HG02943 (cell line): ENCODE results near the gene PNKD.
"Not testable (repeated sequence)": the region's sequence is repeated elsewhere in the genome, so short reads cannot be mapped to it uniquely, and the experiment has no call there.

ENCODE experiments used
- ATAC-seq: cut with Tn5 transposase; IDR thresholded peaks from one replicate; pipeline ENCODE4 v1.9.1; 2021; ENCODE audit warnings: mild to moderate bottlenecking, low read depth, moderate library complexity; ENCODE audit not compliant: unreplicated experiment

PNKD gene

DNA sequence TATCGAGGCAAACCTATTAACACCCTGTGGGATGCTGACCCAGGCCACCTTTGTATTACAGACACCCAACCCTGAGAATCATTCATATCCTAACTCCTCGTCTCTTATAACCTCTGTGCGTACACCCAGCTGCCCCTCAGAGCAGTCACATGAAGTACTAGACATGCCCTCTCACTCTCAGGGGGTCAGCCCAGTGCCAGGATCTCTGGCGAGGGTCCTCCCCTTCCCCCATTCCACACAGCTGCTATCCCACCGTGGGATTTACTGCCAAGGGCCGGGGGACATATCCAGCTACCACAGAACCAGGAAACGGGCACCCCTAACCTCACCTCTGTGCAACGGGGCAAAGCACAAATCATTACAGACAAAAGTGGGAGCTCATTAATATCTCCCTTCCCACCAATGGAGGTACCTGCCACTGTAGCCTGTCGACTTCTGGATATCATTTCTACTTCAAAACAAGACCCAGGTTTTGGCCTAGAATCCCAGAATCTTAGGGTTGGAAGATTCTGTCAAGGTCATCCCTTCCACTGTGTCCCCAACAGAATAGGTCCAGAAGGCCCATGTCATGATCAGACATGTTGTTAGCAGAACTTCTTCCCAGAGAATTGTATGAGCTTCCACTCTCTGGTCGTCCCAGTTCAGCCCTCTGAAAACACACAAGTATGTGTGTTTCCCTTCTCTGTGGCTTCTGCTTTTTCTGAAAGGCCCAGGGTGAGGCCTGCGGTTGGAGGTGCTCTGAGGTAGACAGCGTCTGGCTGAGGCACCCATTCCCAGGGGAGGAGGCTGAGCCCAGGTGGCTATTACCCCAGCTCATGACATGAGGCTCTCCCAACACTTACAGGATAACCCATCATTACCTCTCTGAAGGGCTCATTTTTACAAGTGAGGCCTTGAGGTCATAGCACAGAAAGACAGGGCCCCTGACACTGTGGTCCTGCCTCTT is 20.3 kb downstream of the PNKD start:
- peak; percentile 54 for ATAC-seq

DNA sequence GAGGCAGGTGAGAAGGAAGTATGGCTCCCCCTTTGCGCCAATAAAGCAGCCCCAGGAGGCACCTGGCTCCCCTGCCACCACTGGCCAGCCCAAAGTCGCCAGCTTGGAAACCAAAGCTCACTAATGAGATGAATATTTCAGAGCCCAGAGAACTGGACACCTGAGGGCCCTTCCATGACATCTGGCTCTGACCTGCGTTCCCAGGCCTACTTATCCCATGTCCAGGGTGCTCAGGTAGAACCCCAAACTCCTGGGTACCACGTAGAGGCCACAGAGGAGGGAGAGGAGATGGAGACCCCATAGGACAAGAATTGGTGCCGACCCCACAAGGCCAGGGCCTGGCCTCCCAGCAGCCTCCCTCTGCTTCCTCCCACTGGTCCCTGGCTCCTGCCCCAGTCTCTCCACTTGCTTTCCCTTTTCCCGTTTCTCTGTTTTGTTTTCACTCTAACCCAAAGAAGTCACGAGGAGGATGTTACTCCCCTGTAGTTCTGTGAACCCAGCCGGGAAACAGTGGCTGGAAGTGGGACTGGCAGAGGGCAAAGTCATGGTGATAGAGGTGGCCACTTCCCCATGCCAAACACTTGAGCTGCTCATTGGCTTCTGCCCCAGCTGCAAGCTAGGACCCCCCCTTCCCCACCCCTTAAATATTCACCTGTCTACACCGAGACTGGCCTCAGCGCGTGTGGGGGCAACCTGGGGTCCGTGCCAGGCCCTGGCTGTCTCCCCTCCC is 21.2 kb downstream of the PNKD start:
- ATAC-seq, result no peak

DNA sequence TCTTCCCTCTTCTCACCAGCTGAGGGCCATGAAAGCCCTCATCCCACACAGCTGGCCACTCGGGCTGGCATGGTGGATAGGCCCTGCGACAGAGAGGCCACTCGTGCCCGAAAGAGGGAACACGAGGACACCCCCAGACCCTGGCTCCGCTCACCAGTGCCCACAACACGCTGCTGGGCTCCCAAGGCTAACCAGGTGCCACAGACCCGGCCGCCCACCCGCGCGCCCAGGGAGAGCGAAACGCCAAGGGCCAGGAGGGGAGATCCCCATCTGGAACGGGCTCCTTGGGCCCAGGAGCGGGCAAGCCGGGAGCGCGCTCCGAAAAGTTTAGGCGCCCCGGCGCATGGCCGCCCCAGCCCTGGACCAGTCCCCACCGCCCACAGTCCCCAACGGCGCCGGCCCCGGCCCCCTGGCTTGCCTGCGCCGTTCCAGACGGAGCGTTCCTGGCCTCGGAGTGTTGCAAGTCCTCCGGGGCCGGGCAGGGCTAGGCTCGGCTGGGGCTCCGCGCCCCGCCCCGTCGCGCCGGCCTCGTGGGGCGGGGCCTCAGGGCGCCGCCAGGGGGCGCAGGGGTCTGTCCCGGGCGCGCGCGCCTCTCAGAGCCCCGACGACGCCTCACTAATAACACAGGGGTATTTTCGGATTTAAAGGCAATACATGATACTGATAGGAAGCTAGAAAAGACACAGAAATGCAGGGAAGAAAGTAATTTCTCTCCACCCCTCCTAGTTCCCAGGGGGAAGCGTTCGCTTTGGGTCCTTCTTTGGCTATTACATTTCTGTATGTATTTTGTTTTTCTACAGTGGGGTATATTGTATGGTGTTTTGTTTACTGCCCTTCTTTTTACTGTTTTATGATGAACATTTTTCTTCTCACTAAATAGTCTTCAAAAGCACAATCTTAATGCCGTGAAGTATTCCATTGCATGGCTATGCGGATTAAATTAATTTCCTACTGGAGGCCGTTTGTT is 22.0 kb downstream of the PNKD start, which contains the start of gene TMBIM1:
Gene TMBIM1, minus strand, starts transcription at position 456 of the 967 bp plus-strand sequence. CDS start 10,362 bp downstream, outside the sequence.
- peak; percentile 53 for ATAC-seq

DNA sequence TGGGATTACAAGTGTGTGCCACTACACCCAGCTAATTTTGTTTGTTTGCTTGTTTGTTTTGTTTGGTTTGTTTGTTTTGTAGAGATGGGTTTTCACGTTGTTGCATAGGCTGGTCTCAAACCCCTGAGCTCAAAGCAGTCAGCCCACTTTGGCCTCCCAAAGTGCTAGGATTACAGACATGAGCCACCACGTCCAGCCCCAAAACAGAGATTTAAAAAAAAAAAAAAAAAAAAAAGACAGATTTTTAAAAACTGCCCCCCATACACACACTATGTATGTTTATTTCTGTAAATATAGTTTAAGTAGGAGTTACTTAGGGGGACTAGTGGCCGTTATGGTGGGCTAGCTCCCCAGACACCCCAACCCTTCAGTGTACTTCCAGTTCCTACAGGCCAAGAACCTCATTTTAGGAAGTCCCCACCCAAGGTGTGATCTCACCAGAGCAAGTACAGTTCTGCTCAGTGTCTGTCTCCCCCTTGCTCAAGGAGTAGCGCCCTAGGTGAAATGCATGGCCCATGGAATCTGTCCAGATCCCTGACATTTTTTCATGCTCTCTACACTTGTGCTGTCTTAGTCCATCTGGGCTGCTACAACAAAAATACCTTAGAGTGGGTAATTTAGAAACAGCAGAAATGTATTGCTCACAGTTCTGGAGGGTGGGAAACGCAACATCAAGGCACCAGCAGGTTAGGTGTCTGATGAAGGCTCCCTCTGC is 23.6 kb downstream of the PNKD start:
- no peak for ATAC-seq

DNA sequence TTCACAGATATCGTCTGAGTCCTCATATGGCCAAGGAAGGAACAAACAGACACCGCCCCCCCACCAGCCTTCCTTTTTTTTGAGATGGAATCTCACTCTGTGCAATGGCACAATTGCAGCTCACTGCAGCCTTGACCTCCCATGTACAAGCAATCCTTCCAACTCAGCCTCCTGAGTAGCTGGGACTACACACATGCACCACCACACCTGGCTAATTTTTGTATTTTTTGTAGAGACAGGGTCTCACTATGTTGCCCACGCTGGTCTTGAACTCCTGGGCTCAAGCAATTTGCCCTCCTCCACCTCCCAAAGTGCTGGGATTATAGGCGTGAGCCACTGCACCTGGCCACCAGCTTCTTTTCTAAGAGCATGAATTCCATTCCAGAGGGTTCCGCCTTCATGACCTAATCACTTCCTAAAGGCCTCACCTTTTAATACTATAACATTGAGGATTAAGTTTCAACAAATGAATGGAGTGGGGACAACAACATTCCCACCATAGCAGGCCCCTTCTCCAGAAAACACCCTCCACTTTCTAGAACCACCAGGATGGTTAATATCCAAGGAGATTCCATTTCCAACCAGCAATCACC is 24.2 kb downstream of the PNKD start:
- ATAC-seq, result no peak

DNA sequence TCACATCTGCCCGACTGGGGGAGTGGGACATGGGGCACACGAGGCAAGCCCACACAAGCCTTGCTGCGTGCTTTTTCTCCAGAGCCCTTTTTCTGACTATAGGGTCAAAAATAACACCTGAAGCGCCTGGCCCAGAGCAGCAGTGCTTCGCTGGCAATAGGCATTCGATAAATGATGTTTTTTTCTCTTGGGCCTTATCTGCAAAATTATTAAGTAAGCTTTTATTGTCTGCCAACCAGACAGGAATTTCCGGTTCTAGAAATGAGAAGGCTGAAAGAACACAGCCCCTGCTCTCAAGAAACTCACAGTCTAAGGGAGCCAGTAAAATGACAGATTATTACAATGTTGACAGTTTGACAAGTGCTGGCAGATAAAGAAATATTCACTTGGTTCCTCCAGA is 24.7 kb downstream of the PNKD start:
- no peak for ATAC-seq

DNA sequence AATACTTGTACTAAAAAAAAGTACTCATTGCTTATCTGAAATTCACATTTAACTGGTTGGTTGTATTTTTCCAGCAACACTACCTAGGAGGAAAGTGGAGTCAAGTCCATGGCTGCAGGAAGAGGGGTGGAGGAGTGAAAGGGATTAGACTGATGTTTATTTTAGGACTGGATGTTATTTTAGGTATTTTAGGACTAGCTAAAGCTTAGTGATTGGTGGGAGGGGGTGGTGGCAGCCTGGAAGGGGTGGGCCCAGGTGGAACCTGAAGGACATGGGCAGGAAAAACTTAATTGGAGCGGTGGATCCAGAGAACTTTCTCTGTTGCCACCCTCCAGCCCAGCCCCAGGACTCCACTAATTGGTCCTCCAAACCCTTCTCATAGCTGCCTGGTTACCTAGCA is 25.9 kb downstream of the PNKD start:
- ATAC-seq, result no peak

DNA sequence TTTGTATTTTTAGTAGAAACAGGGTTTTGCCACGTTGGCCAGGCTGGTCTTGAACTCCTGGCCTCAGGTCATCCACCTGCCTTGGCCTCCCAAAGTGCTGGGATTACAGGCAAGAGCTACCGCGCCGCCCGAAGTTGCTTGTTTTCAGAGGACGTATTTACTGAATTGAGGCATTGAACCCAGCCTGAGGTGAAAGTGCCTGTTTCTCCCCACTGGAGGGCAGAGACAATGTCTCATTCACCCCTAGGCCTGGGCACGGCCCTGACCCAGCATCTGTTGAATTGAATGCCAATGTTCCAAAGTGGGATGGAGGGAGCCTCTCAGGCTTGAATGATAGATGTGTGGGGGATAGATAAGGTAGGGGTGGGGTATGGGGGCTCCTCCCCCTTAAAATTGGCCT is 26.5 kb downstream of the PNKD start:
- no peak for ATAC-seq

DNA sequence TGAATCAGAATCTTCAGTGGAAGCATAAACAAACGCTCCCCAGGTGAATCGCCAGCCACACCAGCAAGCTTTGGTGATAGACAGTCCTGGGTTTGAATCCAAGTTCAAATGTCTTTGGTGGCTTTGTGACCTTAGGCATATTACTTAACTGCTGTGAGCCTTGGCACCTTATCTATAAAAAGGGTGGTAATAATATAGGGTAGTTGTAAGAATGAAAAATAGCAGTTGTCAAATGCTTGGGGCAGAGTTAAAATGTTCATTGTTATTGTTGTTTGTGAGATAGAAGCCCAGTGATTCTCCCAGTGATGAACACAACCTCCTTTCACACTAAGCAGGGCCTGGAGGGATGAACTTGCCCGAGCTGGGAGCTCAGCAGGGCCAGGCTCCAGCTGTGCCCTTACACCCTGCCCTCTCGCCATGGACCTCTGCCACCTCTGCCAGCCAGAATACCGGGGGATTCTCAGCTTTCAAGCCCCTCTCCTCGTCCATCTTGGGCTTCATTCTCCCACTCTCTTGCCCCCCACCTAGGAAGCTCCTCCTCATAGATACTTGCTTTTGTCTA is 28.1 kb downstream of the PNKD start:
- ATAC-seq, result no peak

DNA sequence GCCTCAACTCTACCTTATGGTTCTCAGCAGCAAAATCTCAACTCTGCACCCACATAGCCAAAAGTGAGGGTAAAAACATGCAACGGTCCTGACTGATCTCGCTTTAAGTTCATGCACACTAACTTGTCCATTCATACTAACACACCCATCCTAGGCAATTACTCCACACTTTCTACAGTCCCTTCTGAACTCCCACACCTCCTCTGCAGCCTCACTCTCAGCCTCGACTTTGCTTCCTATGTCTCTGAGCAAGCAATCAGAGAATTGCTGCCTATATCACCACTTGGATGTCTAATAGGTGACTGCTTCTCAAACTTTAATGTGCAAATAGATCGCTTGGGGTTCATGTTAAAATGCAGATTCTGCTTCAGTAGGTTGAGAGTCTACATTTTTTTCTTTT is 29.8 kb downstream of the PNKD start:
- ATAC-seq, result no peak

DNA sequence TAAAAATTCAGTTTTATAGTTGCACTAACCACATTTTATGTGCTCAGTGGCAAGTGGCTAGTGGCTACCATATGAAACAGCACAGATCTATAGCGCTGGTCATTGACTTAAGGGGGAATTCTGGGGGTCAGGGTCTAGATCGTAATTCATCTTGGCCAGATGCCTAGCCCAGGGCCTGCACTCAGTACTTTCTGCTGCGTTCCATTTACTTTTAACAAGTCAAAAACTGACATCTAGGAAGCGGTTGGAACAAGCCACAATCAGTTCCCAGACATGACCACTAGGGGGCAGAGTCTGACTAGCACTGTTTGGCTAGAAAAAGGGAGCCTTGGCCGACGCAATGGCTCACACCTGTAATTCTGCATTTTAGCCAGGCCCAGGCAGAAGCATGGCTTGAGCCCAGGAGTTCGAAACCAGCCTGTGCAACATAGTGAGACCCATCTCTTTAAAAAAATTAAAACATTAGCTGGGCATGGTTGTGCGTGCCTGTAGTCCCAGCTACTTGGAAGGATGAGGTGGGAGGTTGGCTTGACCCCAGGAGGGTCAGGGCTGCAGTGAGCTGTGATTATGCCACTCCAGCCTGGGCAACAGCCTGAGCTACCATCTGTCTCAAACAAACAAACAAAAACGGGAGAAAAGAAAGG is 31.0 kb downstream of the PNKD start:
- peak; percentile 59 for ATAC-seq

DNA sequence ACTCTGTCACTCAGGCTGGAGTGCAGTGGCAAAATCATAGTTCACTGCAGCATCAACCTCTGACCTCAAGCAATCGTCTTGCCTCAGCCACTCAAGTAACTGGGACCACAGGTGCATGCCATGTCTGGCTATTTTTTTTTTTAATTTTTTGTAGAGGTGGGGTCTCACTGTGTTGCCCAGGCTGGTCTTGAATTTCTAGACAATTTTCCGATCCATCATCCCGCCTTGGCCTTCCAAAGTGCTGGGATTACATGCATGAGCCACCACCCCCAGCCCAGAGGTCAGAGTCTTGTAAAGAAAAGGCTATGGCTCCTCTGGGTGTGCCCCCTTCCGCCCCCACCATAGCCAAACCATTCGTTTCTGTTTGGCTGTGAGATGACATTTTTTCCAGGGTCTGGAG is 35.1 kb downstream of the PNKD start:
- no peak for ATAC-seq

DNA sequence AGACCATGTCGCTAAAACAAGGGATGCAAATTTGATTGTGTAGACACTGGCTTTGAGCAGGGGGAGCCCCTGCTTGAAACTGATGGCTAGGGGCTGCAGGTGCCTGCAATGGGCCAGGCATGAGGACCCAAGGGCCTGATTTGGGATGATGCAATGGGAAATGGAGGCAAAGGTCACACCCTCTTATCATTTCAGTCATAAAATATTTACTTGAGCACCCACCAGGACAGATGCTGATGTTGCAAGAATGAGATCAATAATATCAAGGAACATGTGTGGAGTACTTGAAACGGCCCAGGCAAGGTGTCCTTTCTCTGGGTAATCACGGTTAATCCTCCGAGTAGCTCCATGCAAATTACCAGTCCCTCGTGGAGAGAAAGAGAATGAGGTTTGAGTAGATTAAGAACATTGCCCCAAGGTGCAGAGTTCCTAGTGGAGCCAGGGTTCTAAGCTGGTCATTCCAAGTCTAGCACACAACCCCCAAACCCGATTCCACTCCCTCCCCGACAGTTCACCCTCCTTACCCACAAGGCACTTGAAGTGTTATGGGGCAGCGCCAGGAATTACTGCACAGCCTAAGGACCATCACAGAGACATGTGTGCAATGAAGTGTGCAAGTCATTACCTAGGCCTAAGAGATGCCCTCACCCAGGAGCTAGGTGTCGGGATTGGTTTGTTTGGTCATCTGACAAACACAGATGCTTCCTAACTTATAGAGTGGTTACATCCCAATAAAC is 36.0 kb downstream of the PNKD start:
- ATAC-seq, result no peak

DNA sequence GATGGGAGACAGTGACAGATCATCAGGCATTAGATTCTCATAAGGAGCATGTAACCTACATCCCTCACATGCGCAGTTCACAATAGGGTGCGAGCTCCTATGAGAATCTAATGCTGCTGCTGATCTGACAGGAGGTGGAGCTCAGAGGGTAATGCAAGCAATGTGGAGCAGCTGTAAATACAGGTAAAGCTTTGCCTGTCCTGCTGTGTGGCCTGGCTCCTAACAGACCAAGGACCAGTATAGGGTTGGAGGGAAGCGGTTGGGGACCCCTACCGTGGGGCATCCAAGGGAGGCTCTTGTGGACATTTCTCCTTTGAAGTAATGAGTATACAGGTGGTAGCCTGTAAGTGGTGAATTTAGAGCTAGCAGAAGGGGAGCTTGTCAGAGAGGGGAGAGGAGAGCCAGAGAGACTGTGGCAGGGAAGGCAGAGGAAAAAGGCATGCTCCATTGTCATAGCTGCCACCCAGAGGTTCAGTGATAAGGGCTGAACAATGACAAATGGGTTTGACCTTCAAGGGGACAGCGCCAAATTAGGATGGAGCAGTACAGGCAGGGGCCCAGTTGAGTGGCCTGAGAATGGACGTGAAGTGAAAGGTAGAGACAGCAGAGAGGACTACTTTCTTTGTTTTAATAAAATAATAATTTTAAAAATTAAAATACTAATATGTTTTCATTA is 37.2 kb downstream of the PNKD start:
- no peak for ATAC-seq

DNA sequence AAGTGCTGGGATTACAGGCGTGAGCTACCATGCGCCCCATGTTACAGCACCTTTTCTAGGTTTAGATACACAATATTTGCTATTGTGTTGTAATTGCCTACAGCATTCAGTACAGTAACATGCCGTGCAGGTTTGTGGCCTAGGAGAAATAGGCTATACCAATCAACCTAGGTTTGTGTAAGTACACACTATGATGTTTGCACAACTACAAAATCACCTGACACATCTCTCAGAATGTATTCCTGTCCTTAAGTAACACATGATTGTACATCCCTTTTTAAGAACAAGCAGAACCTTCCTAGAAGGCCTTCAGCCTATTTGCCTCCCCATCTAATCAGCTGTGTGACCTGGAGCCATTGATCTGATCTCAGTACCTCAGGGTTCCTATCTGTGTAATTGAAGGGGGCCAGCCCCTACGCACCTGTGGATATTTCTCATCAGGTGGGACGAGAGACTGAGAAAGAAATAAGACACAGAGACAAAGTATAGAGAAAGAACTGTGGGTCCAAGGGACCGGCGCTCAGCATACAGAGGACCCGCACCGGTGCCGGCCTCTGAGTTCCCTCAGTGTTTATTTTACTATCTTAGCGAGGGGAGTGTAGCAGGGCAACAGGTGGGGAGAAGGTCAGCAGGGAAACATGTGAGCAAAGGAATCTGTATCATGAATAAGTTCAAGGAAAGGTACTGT is 40.7 kb downstream of the PNKD start:
- ATAC-seq, result no peak

DNA sequence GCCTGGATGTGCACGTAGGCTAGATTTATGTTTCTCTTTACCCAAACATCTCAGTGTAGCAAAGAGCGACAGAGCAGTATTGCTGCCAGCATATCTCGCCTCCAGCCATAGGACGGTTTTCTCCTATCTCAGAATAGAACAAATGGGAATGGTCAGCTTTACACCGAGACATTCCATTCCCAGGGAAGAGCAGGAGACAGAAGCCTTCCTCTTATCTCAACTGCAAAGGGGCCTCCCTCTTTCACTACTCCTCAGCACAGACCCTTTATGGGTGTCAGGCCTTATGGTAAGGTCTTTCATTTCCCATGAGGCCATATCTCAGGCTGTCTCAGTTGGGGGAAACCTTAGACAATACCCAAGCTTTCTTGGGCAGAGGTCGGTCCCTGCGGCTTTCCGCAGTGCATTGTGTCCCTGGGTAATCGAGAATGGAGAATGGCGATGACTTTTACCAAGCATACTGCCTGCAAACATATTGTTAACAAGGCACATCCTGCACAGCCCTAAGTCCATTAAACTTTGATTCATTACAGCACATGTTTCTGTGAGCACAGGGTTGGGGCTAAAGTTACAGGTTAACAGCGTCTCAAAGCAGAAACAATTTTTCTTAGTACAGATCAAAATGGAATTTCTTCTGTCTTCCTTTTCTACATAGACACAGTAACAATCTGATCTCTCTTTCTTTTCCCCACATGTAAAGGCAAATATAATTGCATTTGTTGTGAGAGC is 41.4 kb downstream of the PNKD start:
- ATAC-seq, result not testable (repeated sequence)
